ENCODE measurements around the gene KIF4A. TPM values are rescaled to one million over a fixed set of nuclear protein-coding genes. Genes with fewer than 3 reads are reported as not detected.

Gene KIF4A
- total and polyA plus RNA-seq, 10 of the 15 experiments (the other 5 are each of a cell fraction or from before 2014, with no cell fraction given) = 10.8 to 28.8 (median 22.5) TPM

GRCh38 chrX:70253377-70254062 is 36.4 kb upstream of the KIF4A start:
- DNase-seq (ENCODE audit: low read depth, low spot score) (no peak), ATAC-seq (no peak), FAIRE-seq (no peak)
- 14% methylated on average over 3 of the region's 3 CpGs for WGBS (ENCODE audit: insufficient coverage, insufficient replicate concordance, low lambda C conversion rate, missing lambda C conversion rate)
- Histone ChIP-seq H3K27me3 (replicated peaks in 1 of 2; ENCODE audit: control insufficient read depth in 2 of 2, insufficient read depth in 2 of 2, low read length in 1 of 2) (no peaks in the 10 kb centered on the region), H3K9me3 (replicated peaks; ENCODE audit: control insufficient read depth, insufficient read depth, low read length) (no peaks in the 10 kb centered on the region), H3K36me3 (ENCODE audit: control insufficient read depth in 2 of 2, insufficient read depth in 2 of 2, low read length in 1 of 2) (no peaks in the 10 kb centered on the region), H4K20me1 (ENCODE audit: control insufficient read depth, insufficient read depth) (no peaks in the 10 kb centered on the region), H3K27ac (ENCODE audit: control insufficient read depth, insufficient read depth) (no peak overlapping the region), H3K4me1 (ENCODE audit: control insufficient read depth, insufficient read depth, low read length) (no peaks in the 10 kb centered on the region), H3K79me2 (ENCODE audit: control insufficient read depth, insufficient read depth, low read length) (no peaks in the 10 kb centered on the region), H3K9ac (ENCODE audit: control insufficient read depth, insufficient read depth, low read length) (no peak overlapping the region), H3K4me2 (ENCODE audit: control insufficient read depth, insufficient read depth) (no peak overlapping the region), H2AFZ (ENCODE audit: control insufficient read depth, low read depth, low read length) (no peak overlapping the region), H3K4me3 (no peak overlapping the region)
- BruUV-seq (replicated peaks) = no TSS peak
- in situ Hi-C loops (cut with MboI) (no loop called here), intact Hi-C loops (cut with micrococcal nuclease; ENCODE audit: unreplicated experiment) (no loop called here)
- RAD21 ChIA-PET (ENCODE audit: unreplicated experiment) = no interaction called here
- TF ChIP-seq JUNB (IDR thresholded peaks at IDR 0.05) = 0 out of 2 replicates have a peak, but pooled peaks have one; percentile 19
- no peak for TF ChIP-seq ZBTB4 (CRISPR knock-in tag; IDR thresholded peaks at IDR 0.05)
- SMC1A ChIA-PET (ENCODE audit: uncharacterized antibody, unreplicated experiment) = interaction anchor here (1.8 kb wide), 1 partner anchor 9 kb away, joined by 4 read pairs; no protein-coding TSS in a partner anchor
- POLR2A ChIA-PET = no interaction called here
- CTCF ChIA-PET = interaction anchor here (1.3 kb wide), 1 partner anchor 24 kb away, joined by 3 read pairs; no protein-coding TSS in a partner anchor

GRCh38 chrX:70254063-70254400 is 35.9 kb upstream of the KIF4A start:
- FAIRE-seq = no peak
- H4K20me1 ChIP-seq (ENCODE audit: control insufficient read depth, insufficient read depth) = no peaks in the 10 kb centered on the region
- H3K9me3 ChIP-seq (replicated peaks; ENCODE audit: control insufficient read depth, insufficient read depth, low read length) = no peaks in the 10 kb centered on the region
- H3K9ac ChIP-seq (ENCODE audit: control insufficient read depth, insufficient read depth, low read length) = no peak overlapping the region
- no peak for TF ChIP-seq ETV6 (conservative IDR thresholded peaks at IDR 0.05 in 1 of 2, IDR thresholded peaks at IDR 0.05 in 1 of 2; ENCODE audit: borderline replicate concordance in 1 of 2, low read depth in 1 of 2)
- TF ChIP-seq HDAC2 (IDR thresholded peaks at IDR 0.05) = no peak
- no peak for TF ChIP-seq ZBTB33 (IDR thresholded peaks at IDR 0.05)
- no peak for TF ChIP-seq CEBPB (IDR thresholded peaks at IDR 0.05; ENCODE audit: borderline replicate concordance in 1 of 2, low read depth in 2 of 2, low read length in 2 of 2)
- TF ChIP-seq CHD4 (IDR thresholded peaks at IDR 0.05) = no peak
- H3K27ac ChIP-seq (ENCODE audit: control insufficient read depth, insufficient read depth) = no peak overlapping the region
- BruUV-seq (replicated peaks) = no TSS peak
- no peak overlapping the region for H3K4me2 ChIP-seq (ENCODE audit: control insufficient read depth, insufficient read depth)
- H3K36me3 ChIP-seq (ENCODE audit: control insufficient read depth in 2 of 2, insufficient read depth in 2 of 2, low read length in 1 of 2) = no peaks in the 10 kb centered on the region
- no peaks in the 10 kb centered on the region for H3K27me3 ChIP-seq (replicated peaks in 1 of 2; ENCODE audit: control insufficient read depth in 2 of 2, insufficient read depth in 2 of 2, low read length in 1 of 2)
- intact Hi-C loops (cut with micrococcal nuclease; ENCODE audit: unreplicated experiment) = no loop called here
- in situ Hi-C loops (cut with MboI) = no loop called here
- CTCF ChIA-PET = interaction anchor here (0.6 kb wide), 1 partner anchor 1048 kb away, joined by 3 read pairs; no protein-coding TSS in a partner anchor
- 54% methylated on average over 1 of the region's 1 CpG for WGBS (ENCODE audit: insufficient coverage, insufficient replicate concordance, low lambda C conversion rate, missing lambda C conversion rate)
- SMC1A ChIA-PET (ENCODE audit: uncharacterized antibody, unreplicated experiment) = no interaction called here
- no peak overlapping the region for H3K4me3 ChIP-seq
- no peaks in the 10 kb centered on the region for H3K4me1 ChIP-seq (ENCODE audit: control insufficient read depth, insufficient read depth, low read length)
- no peak overlapping the region for H2AFZ ChIP-seq (ENCODE audit: control insufficient read depth, low read depth, low read length)
- no peaks in the 10 kb centered on the region for H3K79me2 ChIP-seq (ENCODE audit: control insufficient read depth, insufficient read depth, low read length)
- POLR2A ChIA-PET = no interaction called here
- DNase-seq (ENCODE audit: low read depth, low spot score) = no peak
- ATAC-seq = no peak
- RAD21 ChIA-PET (ENCODE audit: unreplicated experiment) = no interaction called here

All from GM12878 (cell line).